Left ventricle myocardium inferior (tissue), 1 donor: ENCODE data around the gene ZNF254. TPM values are rescaled to one million over a fixed set of nuclear protein-coding genes. Genes with fewer than 3 reads are reported as not detected.

Experiments
- DNase-seq: peaks from one replicate; pipeline ENCODE4 v3.0.0-alpha.2; 2020
- H3K27ac ChIP-seq: fragments of 200-600 bp; replicated peaks from 2 replicates; pipeline ENCODE4 v1.8.0; 2021
- H3K27me3 ChIP-seq: fragments of 200-600 bp; 2 replicates; pipeline ENCODE4 v1.8.0; 2021; ENCODE audit warnings: low read depth
- H3K36me3 ChIP-seq: fragments of 200-600 bp; 2 replicates; pipeline ENCODE4 v1.8.0; 2021
- H3K4me1 ChIP-seq: fragments of 200-600 bp; 2 replicates; pipeline ENCODE4 v1.8.0; 2021
- H3K4me3 ChIP-seq: fragments of 200-600 bp; 2 replicates; pipeline ENCODE4 v1.8.0; 2021; ENCODE audit warnings: mild to moderate bottlenecking, moderate library complexity
- H3K9me3 ChIP-seq: fragments of 200-600 bp; replicated peaks from 2 replicates; pipeline ENCODE4 v1.8.0; 2021
- CTCF ChIP-seq: fragments of 200-600 bp; IDR thresholded peaks from 2 replicates; pipeline ENCODE4 v1.8.0; 2021; ENCODE audit warnings: antibody characterized with exemption, mild to moderate bottlenecking, borderline replicate concordance
- intact Hi-C: fragments of 100-400 bp; cut with micrococcal nuclease; formaldehyde crosslinking; loops from one replicate; pipeline ENCODE4 v1.11.0; 2022
- total RNA-seq: library from RNA; stranded (reverse); fragmentation: NEBNext Ultra II Directional; extraction: Animal tissue kit (Norgen Biotek cat#: 25700); gene quantifications from one replicate; pipeline ENCODE4 v1.2.1, GENCODE V29; 2021
- donor health status: DM: no; HTN: yes; CAD: no; lungs with severe emphysema.

ZNF254 gene
- total RNA-seq, 1 donor from 2014 or later = 8.4 TPM

GRCh38 chr19:24051516-24051915 is 35.5 kb upstream of the ZNF254 start:
- no peak for DNase-seq
- no peak for TF ChIP-seq CTCF
- intact Hi-C loops = no loop called here
- Histone ChIP-seq H3K9me3 (no peaks in the 10 kb centered on the region), H3K27me3 (no peaks in the 10 kb centered on the region), H3K27ac (no peak overlapping the region), H3K4me3 (no peak overlapping the region), H3K36me3 (peaks cover 97% of the 10 kb centered on the region), H3K4me1 (no peaks in the 10 kb centered on the region)

- Histone ChIP-seq H3K4me1 (no peaks in the 10 kb centered on the region), H3K9me3 (no peaks in the 10 kb centered on the region), H3K4me3 (no peak overlapping the region), H3K27me3 (no peaks in the 10 kb centered on the region), H3K27ac (no peak overlapping the region), H3K36me3 (peaks cover 96% of the 10 kb centered on the region)
- intact Hi-C loops = no loop called here
- DNase-seq = no peak
- TF ChIP-seq CTCF = no peak
Measured at GRCh38 chr19:24052811-24053210, 34.2 kb upstream of the ZNF254 start.

DNA sequence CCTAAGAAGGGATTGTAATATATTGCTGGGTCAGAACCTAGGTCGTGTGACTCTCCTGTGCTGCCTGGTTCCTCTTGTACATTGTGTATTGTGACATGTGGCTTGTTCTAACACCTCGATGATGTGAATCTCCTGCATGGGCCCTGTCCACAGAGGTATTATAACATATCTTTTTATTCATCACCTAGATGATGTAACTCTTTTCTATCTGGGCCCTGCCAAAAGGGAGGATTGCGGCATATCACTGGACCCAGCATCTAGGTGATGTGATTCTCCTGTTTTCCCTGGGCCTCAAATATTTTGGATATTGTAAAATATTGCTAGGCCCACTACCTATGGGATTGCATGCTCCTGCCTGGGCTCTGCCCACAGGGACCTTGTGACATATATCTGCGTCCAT is 33.4 kb upstream of the ZNF254 start:
- intact Hi-C loops = no loop called here
- H3K9me3 ChIP-seq = no peaks in the 10 kb centered on the region
- peaks cover 96% of the 10 kb centered on the region for H3K36me3 ChIP-seq
- DNase-seq = no peak
- no peaks in the 10 kb centered on the region for H3K4me1 ChIP-seq
- no peak overlapping the region for H3K4me3 ChIP-seq
- H3K27ac ChIP-seq = no peak overlapping the region
- no peak for TF ChIP-seq CTCF
- H3K27me3 ChIP-seq = no peaks in the 10 kb centered on the region

GRCh38 chr19:24054044-24054935 is 32.7 kb upstream of the ZNF254 start:
- Histone ChIP-seq H3K4me3 (no peak overlapping the region), H3K4me1 (no peaks in the 10 kb centered on the region), H3K36me3 (peaks cover 96% of the 10 kb centered on the region), H3K27me3 (no peaks in the 10 kb centered on the region), H3K9me3 (no peaks in the 10 kb centered on the region), H3K27ac (no peak overlapping the region)
- TF ChIP-seq CTCF = no peak
- no peak for DNase-seq
- intact Hi-C loops = no loop called here

GRCh38 chr19:24055548-24055947 is 31.4 kb upstream of the ZNF254 start:
- Histone ChIP-seq H3K9me3 (no peaks in the 10 kb centered on the region), H3K4me1 (no peaks in the 10 kb centered on the region), H3K27ac (no peak overlapping the region), H3K4me3 (no peak overlapping the region), H3K27me3 (no peaks in the 10 kb centered on the region), H3K36me3 (peaks cover 95% of the 10 kb centered on the region)
- TF ChIP-seq CTCF = no peak
- DNase-seq = no peak
- intact Hi-C loops = no loop called here
